ENCODE measurements around the gene SP1.

GRCh38 chr12:53343449-53343848 is 36.5 kb upstream of the SP1 start:
- TF ChIP-seq CTCF (conservative IDR thresholded peaks at IDR 0.05; ENCODE audit: low read depth in 2 of 2) (no peak), POLR2AphosphoS5 (IDR thresholded peaks at IDR 0.05; ENCODE audit: low read depth) (no peak), REST (IDR thresholded peaks at IDR 0.05; ENCODE audit: unreplicated experiment) (no peak), EZH2 (IDR thresholded peaks at IDR 0.05; ENCODE audit: low read depth, unreplicated experiment) (no peak)

All from GM23338 (cell line).